Astrocyte (in vitro differentiated cells and primary cell): Measurements from ENCODE around the gene FBLN5. TPM values are rescaled to one million over a fixed set of nuclear protein-coding genes. Genes with fewer than 3 reads are reported as not detected.
"Not testable (repeated sequence)": the region's sequence is repeated elsewhere in the genome, so short reads cannot be mapped to it uniquely, and the experiment has no call there.

ENCODE experiments used
- DNase-seq: peaks from one replicate; pipeline ENCODE4 v3.0.0-alpha.2; 2010; ENCODE audit warnings: low read depth
- FAIRE-seq: peaks from 2 replicates; lab custom pipeline; 2011; peaks lifted over from hg19 to GRCh38; lab: Jason Lieb, UNC
- H2AFZ ChIP-seq: 2 replicates; pipeline ENCODE4 v1.6.0; 2012; ENCODE audit warnings: low read depth, low read length, inconsistent platforms
- H3K27ac ChIP-seq: 2 replicates; pipeline ENCODE4 v1.5.1; 2011; ENCODE audit warnings: low read depth, low read length, inconsistent platforms
- H3K27me3 ChIP-seq: 2 replicates; pipeline ENCODE4 v1.6.0; 2011; ENCODE audit warnings: low read length, inconsistent platforms; ENCODE audit not compliant: insufficient read depth
- H3K36me3 ChIP-seq: 2 replicates; pipeline ENCODE4 v1.5.1; 2011; ENCODE audit warnings: low read length, inconsistent platforms; ENCODE audit not compliant: insufficient read depth
- H3K4me1 ChIP-seq: 2 replicates; pipeline ENCODE4 v1.5.1; 2011; ENCODE audit warnings: low read length, inconsistent platforms; ENCODE audit not compliant: insufficient read depth
- H3K4me2 ChIP-seq: 2 replicates; pipeline ENCODE4 v1.6.0; 2012; ENCODE audit warnings: low read length, inconsistent platforms
- H3K4me3 ChIP-seq: 2 replicates; pipeline ENCODE4 v1.5.1; 2011; ENCODE audit warnings: low read depth, mild to moderate bottlenecking, low read length, inconsistent platforms; ENCODE audit not compliant: insufficient read depth
- H3K79me2 ChIP-seq: 2 replicates; pipeline ENCODE4 v1.6.0; 2012; ENCODE audit warnings: mild to moderate bottlenecking, low read length, inconsistent platforms; ENCODE audit not compliant: insufficient read depth
- H3K9ac ChIP-seq: 2 replicates; pipeline ENCODE4 v1.6.0; 2012; ENCODE audit warnings: mild to moderate bottlenecking, low read length, inconsistent platforms
- H3K9me3 ChIP-seq: 2 replicates; pipeline ENCODE4 v1.5.1; 2012; ENCODE audit warnings: low read depth, mild to moderate bottlenecking, low read length, inconsistent platforms; ENCODE audit not compliant: insufficient read depth
- H4K20me1 ChIP-seq: 2 replicates; pipeline ENCODE4 v1.6.0; 2012; ENCODE audit warnings: low read length, inconsistent platforms; ENCODE audit not compliant: insufficient read depth
- H3K27ac Mint-ChIP-seq: one replicate; pipeline ENCODE4 v1.8.0; 2021; ENCODE audit warnings: mild to moderate bottlenecking, mixed read lengths; ENCODE audit not compliant: unreplicated experiment
- H3K27me3 Mint-ChIP-seq: one replicate; pipeline ENCODE4 v1.8.0; 2021; ENCODE audit warnings: low read depth, mixed read lengths; ENCODE audit not compliant: unreplicated experiment
- H3K36me3 Mint-ChIP-seq: one replicate; pipeline ENCODE4 v1.8.0; 2021; ENCODE audit warnings: low read depth, mixed read lengths; ENCODE audit not compliant: unreplicated experiment
- H3K4me1 Mint-ChIP-seq: one replicate; pipeline ENCODE4 v1.8.0; 2021; ENCODE audit warnings: low read depth, mixed read lengths; ENCODE audit not compliant: unreplicated experiment
- H3K4me3 Mint-ChIP-seq: one replicate; pipeline ENCODE4 v1.8.0; 2021; ENCODE audit warnings: mild to moderate bottlenecking, moderate library complexity, mixed read lengths; ENCODE audit not compliant: unreplicated experiment
- H3K9me3 Mint-ChIP-seq: one replicate; pipeline ENCODE4 v1.8.0; 2021; ENCODE audit warnings: mild to moderate bottlenecking, mixed read lengths; ENCODE audit not compliant: unreplicated experiment
- EZH2 ChIP-seq: IDR thresholded peaks from 2 replicates; pipeline ENCODE4 v1.6.1; 2012; ENCODE audit warnings: mild to moderate bottlenecking, low read length, inconsistent platforms; ENCODE audit not compliant: insufficient read depth
- total RNA-seq: library from RNA; stranded (reverse); gene quantifications from 2 replicates; pipeline ENCODE4 v1.2.1, GENCODE V29; 2021
- TF ChIP-seq, protein P1 (sequence below): IDR thresholded peaks from 2 replicates; pipeline ENCODE4 v1.5.1; 2011; ENCODE audit warnings: low read depth, mild to moderate bottlenecking, inconsistent platforms, low read length, moderate library complexity; ENCODE audit not compliant: insufficient read depth

The FBLN5 gene
- total RNA-seq, 1 donor from 2014 or later: 12.5 TPM

- Mint-ChIP-seq H3K4me3 (no peak overlapping the region), H3K36me3 (no peaks in the 10 kb centered on the region), H3K27ac (no peak overlapping the region), H3K27me3 (peaks cover 27% of the 10 kb centered on the region), H3K4me1 (no peaks in the 10 kb centered on the region), H3K9me3 (no peaks in the 10 kb centered on the region)
- no peaks in the 10 kb centered on the region for H4K20me1 ChIP-seq
- no peak for FAIRE-seq
- no peaks in the 10 kb centered on the region for H3K36me3 ChIP-seq
- no peak for TF ChIP-seq EZH2
- TF ChIP-seq, protein P1, sequence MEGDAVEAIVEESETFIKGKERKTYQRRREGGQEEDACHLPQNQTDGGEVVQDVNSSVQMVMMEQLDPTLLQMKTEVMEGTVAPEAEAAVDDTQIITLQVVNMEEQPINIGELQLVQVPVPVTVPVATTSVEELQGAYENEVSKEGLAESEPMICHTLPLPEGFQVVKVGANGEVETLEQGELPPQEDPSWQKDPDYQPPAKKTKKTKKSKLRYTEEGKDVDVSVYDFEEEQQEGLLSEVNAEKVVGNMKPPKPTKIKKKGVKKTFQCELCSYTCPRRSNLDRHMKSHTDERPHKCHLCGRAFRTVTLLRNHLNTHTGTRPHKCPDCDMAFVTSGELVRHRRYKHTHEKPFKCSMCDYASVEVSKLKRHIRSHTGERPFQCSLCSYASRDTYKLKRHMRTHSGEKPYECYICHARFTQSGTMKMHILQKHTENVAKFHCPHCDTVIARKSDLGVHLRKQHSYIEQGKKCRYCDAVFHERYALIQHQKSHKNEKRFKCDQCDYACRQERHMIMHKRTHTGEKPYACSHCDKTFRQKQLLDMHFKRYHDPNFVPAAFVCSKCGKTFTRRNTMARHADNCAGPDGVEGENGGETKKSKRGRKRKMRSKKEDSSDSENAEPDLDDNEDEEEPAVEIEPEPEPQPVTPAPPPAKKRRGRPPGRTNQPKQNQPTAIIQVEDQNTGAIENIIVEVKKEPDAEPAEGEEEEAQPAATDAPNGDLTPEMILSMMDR: no peak
- H3K27ac ChIP-seq: no peak overlapping the region
- H3K4me2 ChIP-seq: no peak overlapping the region
- no peaks in the 10 kb centered on the region for H3K79me2 ChIP-seq
- no peak for DNase-seq
- H3K27me3 ChIP-seq: peaks cover 7% of the 10 kb centered on the region
- H3K4me3 ChIP-seq: no peak overlapping the region
- no peak overlapping the region for H2AFZ ChIP-seq
- H3K9me3 ChIP-seq: no peaks in the 10 kb centered on the region
- no peaks in the 10 kb centered on the region for H3K4me1 ChIP-seq
- H3K9ac ChIP-seq: no peak overlapping the region
Observed at GRCh38 chr14:91847693-91848092, 99.8 kb downstream of the FBLN5 start.

DNA sequence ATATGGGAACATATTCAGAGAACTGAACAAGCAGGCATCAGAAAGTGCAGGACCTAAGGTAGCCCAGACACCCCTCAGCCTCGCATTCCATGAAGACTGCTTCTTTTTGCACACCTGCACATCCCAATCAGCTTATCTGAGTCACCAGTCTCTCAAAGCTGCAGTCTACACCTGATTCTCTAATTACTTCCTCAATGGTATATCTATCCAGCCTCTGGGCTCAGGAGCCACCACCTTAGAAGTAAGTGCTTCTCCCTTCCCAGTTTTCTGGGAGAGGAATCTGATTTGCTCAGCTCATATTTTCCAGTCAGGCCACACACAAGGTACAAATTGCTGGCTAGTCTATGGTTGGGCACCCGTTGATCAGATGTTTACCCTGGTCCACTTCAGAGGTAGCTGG lies 101.8 kb downstream of the FBLN5 start:
- Mint-ChIP-seq H3K4me1 (no peaks in the 10 kb centered on the region), H3K27me3 (peaks cover 20% of the 10 kb centered on the region), H3K9me3 (no peaks in the 10 kb centered on the region), H3K36me3 (no peaks in the 10 kb centered on the region), H3K4me3 (no peak overlapping the region), H3K27ac (no peak overlapping the region)
- Histone ChIP-seq H3K4me2 (no peak overlapping the region), H3K79me2 (no peaks in the 10 kb centered on the region), H3K27ac (no peak overlapping the region), H3K9me3 (no peaks in the 10 kb centered on the region), H2AFZ (no peak overlapping the region), H3K36me3 (no peaks in the 10 kb centered on the region), H3K4me3 (no peak overlapping the region), H3K27me3 (peaks cover 7% of the 10 kb centered on the region), H4K20me1 (no peaks in the 10 kb centered on the region), H3K9ac (no peak overlapping the region), H3K4me1 (no peaks in the 10 kb centered on the region)
- no peak for DNase-seq
- FAIRE-seq: no peak
- no peak for TF ChIP-seq EZH2
- TF ChIP-seq, protein P1: no peak

GRCh38 chr14:91845056-91845455 lies 102.4 kb downstream of the FBLN5 start:
- H3K9me3 Mint-ChIP-seq, H3K36me3 ChIP-seq, H3K27ac Mint-ChIP-seq, H3K4me1 ChIP-seq, DNase-seq, H3K4me3 ChIP-seq, H3K27ac ChIP-seq, H3K79me2 ChIP-seq, H3K4me2 ChIP-seq, H3K9me3 ChIP-seq, H3K36me3 Mint-ChIP-seq, H3K9ac ChIP-seq, H3K4me1 Mint-ChIP-seq, H3K27me3 ChIP-seq, H4K20me1 ChIP-seq, H3K4me3 Mint-ChIP-seq, H2AFZ ChIP-seq, FAIRE-seq: not testable (repeated sequence)
- H3K27me3 Mint-ChIP-seq: peaks cover 20% of the 10 kb centered on the region
